ENCODE measurements around the gene ZNF813. TPM values are rescaled to one million over a fixed set of nuclear protein-coding genes. Genes with fewer than 3 reads are reported as not detected.
"Not testable (repeated sequence)": the region's sequence is repeated elsewhere in the genome, so short reads cannot be mapped to it uniquely, and the experiment has no call there.

Gene ZNF813
- total RNA-seq, 1 experiment from 2014 or later: not detected

GRCh38 chr19:53498024-53498395, 30.5 kb downstream of the ZNF813 start:
- CTCF ChIA-PET; H3K4me3 ChIP-seq (replicated peaks in 1 of 2; ENCODE audit: low read depth in 1 of 2, low read length in 2 of 2); ATAC-seq; RAD21 ChIA-PET (ENCODE audit: low non-redundant PET in 1 of 2, low total read pairs in 2 of 2, uncharacterized antibody in 2 of 2, unreplicated experiment in 2 of 2); H3K36me3 ChIP-seq (ENCODE audit: control insufficient read depth in 1 of 2, insufficient read depth in 2 of 2, low read length in 2 of 2); H3K9ac ChIP-seq (ENCODE audit: low read length); H3K27me3 ChIP-seq (ENCODE audit: insufficient read depth, low read length); H3K4me2 ChIP-seq (ENCODE audit: low read length); H2AFZ ChIP-seq (ENCODE audit: low read depth, low read length, poor library complexity, severe bottlenecking); DNase-seq (ENCODE audit: low read depth, low spot score); H4K20me1 ChIP-seq (ENCODE audit: insufficient read depth); H3K9me3 ChIP-seq (ENCODE audit: control insufficient read depth in 1 of 2, insufficient read depth in 1 of 2, low read depth in 1 of 2, low read length in 2 of 2); H3K79me2 ChIP-seq (ENCODE audit: insufficient read depth, low read length); H3K4me1 ChIP-seq (ENCODE audit: control insufficient read depth in 1 of 2, insufficient read depth in 2 of 2, low read length in 2 of 2); intact Hi-C loops (cut with micrococcal nuclease); BruUV-seq (replicated peaks); H3K27ac ChIP-seq (ENCODE audit: low read depth, low read length); H3K9me2 ChIP-seq (ENCODE audit: insufficient read depth); POLR2A ChIA-PET: not testable (repeated sequence)

GRCh38 chr19:53503151-53503550, 35.6 kb downstream of the ZNF813 start:
- H3K36me3 ChIP-seq (ENCODE audit: control insufficient read depth in 1 of 2, insufficient read depth in 2 of 2, low read length in 2 of 2); H2AFZ ChIP-seq (ENCODE audit: low read depth, low read length, poor library complexity, severe bottlenecking); H3K9me2 ChIP-seq (ENCODE audit: insufficient read depth); H3K9me3 ChIP-seq (ENCODE audit: control insufficient read depth in 1 of 2, insufficient read depth in 1 of 2, low read depth in 1 of 2, low read length in 2 of 2); BruUV-seq (replicated peaks); H3K79me2 ChIP-seq (ENCODE audit: insufficient read depth, low read length); H3K4me3 ChIP-seq (replicated peaks in 1 of 2; ENCODE audit: low read depth in 1 of 2, low read length in 2 of 2); POLR2A ChIA-PET; H3K27ac ChIP-seq (ENCODE audit: low read depth, low read length); H3K27me3 ChIP-seq (ENCODE audit: insufficient read depth, low read length); CTCF ChIA-PET; RAD21 ChIA-PET (ENCODE audit: low non-redundant PET in 1 of 2, low total read pairs in 2 of 2, uncharacterized antibody in 2 of 2, unreplicated experiment in 2 of 2); intact Hi-C loops (cut with micrococcal nuclease); ATAC-seq; H3K4me1 ChIP-seq (ENCODE audit: control insufficient read depth in 1 of 2, insufficient read depth in 2 of 2, low read length in 2 of 2); DNase-seq (ENCODE audit: low read depth, low spot score); H3K4me2 ChIP-seq (ENCODE audit: low read length); H4K20me1 ChIP-seq (ENCODE audit: insufficient read depth); H3K9ac ChIP-seq (ENCODE audit: low read length): not testable (repeated sequence)

GRCh38 chr19:53503671-53504364, 36.3 kb downstream of the ZNF813 start:
- CTCF ChIA-PET; DNase-seq (ENCODE audit: low read depth, low spot score); H3K9me2 ChIP-seq (ENCODE audit: insufficient read depth); POLR2A ChIA-PET; H3K4me1 ChIP-seq (ENCODE audit: control insufficient read depth in 1 of 2, insufficient read depth in 2 of 2, low read length in 2 of 2); H3K4me3 ChIP-seq (replicated peaks in 1 of 2; ENCODE audit: low read depth in 1 of 2, low read length in 2 of 2); H4K20me1 ChIP-seq (ENCODE audit: insufficient read depth); BruUV-seq (replicated peaks); intact Hi-C loops (cut with micrococcal nuclease); H3K9me3 ChIP-seq (ENCODE audit: control insufficient read depth in 1 of 2, insufficient read depth in 1 of 2, low read depth in 1 of 2, low read length in 2 of 2); H3K4me2 ChIP-seq (ENCODE audit: low read length); H3K9ac ChIP-seq (ENCODE audit: low read length); H3K79me2 ChIP-seq (ENCODE audit: insufficient read depth, low read length); H3K27ac ChIP-seq (ENCODE audit: low read depth, low read length); H2AFZ ChIP-seq (ENCODE audit: low read depth, low read length, poor library complexity, severe bottlenecking); ATAC-seq; H3K27me3 ChIP-seq (ENCODE audit: insufficient read depth, low read length); H3K36me3 ChIP-seq (ENCODE audit: control insufficient read depth in 1 of 2, insufficient read depth in 2 of 2, low read length in 2 of 2); RAD21 ChIA-PET (ENCODE audit: low non-redundant PET in 1 of 2, low total read pairs in 2 of 2, uncharacterized antibody in 2 of 2, unreplicated experiment in 2 of 2): not testable (repeated sequence)

- intact Hi-C loops (cut with micrococcal nuclease); ATAC-seq: not testable (repeated sequence)
These were observed 36.8 kb downstream of the ZNF813 start for GRCh38 chr19:53504365-53504703.

More at GRCh38 chr19:53504365-53504703, 36.8 kb downstream of the ZNF813 start:
- DNase-seq (ENCODE audit: low read depth, low spot score); RAD21 ChIA-PET (ENCODE audit: low non-redundant PET in 1 of 2, low total read pairs in 2 of 2, uncharacterized antibody in 2 of 2, unreplicated experiment in 2 of 2); H3K27me3 ChIP-seq (ENCODE audit: insufficient read depth, low read length); H3K79me2 ChIP-seq (ENCODE audit: insufficient read depth, low read length); H3K4me1 ChIP-seq (ENCODE audit: control insufficient read depth in 1 of 2, insufficient read depth in 2 of 2, low read length in 2 of 2); H2AFZ ChIP-seq (ENCODE audit: low read depth, low read length, poor library complexity, severe bottlenecking); H3K9ac ChIP-seq (ENCODE audit: low read length); H3K9me2 ChIP-seq (ENCODE audit: insufficient read depth); H3K4me3 ChIP-seq (replicated peaks in 1 of 2; ENCODE audit: low read depth in 1 of 2, low read length in 2 of 2); H3K9me3 ChIP-seq (ENCODE audit: control insufficient read depth in 1 of 2, insufficient read depth in 1 of 2, low read depth in 1 of 2, low read length in 2 of 2); POLR2A ChIA-PET; CTCF ChIA-PET; BruUV-seq (replicated peaks); H3K27ac ChIP-seq (ENCODE audit: low read depth, low read length); H4K20me1 ChIP-seq (ENCODE audit: insufficient read depth); H3K4me2 ChIP-seq (ENCODE audit: low read length); H3K36me3 ChIP-seq (ENCODE audit: control insufficient read depth in 1 of 2, insufficient read depth in 2 of 2, low read length in 2 of 2): not testable (repeated sequence)
